Cardiac septum (tissue), 1 donor: ENCODE data around the gene VLDLR. TPM values are rescaled to one million over a fixed set of nuclear protein-coding genes. Genes with fewer than 3 reads are reported as not detected.

Source experiments
- DNase-seq: peaks from one replicate; pipeline ENCODE4 v3.0.0-alpha.2; 2020; ENCODE audit warnings: low spot score
- intact Hi-C: fragments of 100-400 bp; cut with DNase I; formaldehyde crosslinking; loops from one replicate; pipeline ENCODE4 v1.14.0; 2022
- total RNA-seq: library from RNA; stranded (reverse); fragmentation: NEBNext Ultra II Directional; extraction: Animal tissue kit (Norgen Biotek cat#: 25700); gene quantifications from one replicate; pipeline ENCODE4 v1.2.1, GENCODE V29; 2021
- donor health status: DM: no; HTN: no; CAD: no.

The VLDLR gene
- total RNA-seq, 1 donor from 2014 or later: 127 TPM

- intact Hi-C loops: no loop called here
- DNase-seq: no peak
Measured at GRCh38 chr9:2645569-2645968, 24.0 kb downstream of the VLDLR start.

- intact Hi-C loops: no loop called here
- DNase-seq: no peak
Measured at GRCh38 chr9:2655411-2655901, 33.9 kb downstream of the VLDLR start.

DNA sequence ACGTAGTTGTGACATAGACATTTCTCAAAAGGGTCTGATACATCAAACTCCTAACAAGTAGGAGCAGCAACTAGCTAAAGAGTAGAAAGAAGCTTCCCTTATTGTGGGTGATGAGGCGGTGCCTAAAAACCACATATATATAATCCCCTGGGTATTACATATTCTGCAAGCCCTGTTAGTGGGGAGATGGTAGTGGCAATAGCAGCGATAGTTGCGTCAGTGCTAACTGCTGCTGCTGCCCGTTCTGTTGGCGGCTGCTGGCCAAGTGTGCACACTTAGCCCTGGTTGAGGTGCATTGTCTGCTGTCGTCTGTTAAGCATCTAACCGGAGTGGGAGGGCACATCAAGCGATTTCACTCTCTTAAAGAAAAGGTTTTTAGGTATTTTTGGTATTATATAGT lies 35.8 kb downstream of the VLDLR start:
- DNase-seq: no peak
- intact Hi-C loops: no loop called here

DNA sequence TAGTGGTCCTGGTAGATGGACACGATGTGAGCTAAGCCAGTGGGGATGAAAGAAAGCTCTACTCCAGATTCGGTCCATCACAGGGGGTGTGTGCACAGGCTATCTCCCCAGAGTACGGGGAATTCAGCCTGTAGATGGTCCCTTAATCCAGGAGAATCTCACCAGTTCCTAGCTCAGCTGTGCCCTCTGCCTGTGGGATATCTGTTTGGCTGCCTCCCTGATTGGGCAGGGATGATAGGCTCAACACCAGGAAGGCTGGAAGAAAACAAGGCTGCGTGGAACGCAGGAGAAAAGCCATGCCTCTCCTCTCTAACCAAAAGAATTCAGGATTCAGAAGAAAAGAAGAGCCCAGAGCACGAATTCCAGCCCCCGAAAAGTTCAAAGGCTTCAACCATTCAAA lies 40.9 kb downstream of the VLDLR start:
- intact Hi-C loops: loop anchor here (5.0 to 10.0 kb wide), 2 partner anchors 65 to 318 kb away; no protein-coding TSS in a partner anchor
- DNase-seq: no peak

- no peak for DNase-seq
- intact Hi-C loops: loop anchor here (5.0 to 10.0 kb wide), 2 partner anchors 64 to 319 kb away; no protein-coding TSS in a partner anchor
Measured at GRCh38 chr9:2663461-2664173, 42.0 kb downstream of the VLDLR start.

DNA sequence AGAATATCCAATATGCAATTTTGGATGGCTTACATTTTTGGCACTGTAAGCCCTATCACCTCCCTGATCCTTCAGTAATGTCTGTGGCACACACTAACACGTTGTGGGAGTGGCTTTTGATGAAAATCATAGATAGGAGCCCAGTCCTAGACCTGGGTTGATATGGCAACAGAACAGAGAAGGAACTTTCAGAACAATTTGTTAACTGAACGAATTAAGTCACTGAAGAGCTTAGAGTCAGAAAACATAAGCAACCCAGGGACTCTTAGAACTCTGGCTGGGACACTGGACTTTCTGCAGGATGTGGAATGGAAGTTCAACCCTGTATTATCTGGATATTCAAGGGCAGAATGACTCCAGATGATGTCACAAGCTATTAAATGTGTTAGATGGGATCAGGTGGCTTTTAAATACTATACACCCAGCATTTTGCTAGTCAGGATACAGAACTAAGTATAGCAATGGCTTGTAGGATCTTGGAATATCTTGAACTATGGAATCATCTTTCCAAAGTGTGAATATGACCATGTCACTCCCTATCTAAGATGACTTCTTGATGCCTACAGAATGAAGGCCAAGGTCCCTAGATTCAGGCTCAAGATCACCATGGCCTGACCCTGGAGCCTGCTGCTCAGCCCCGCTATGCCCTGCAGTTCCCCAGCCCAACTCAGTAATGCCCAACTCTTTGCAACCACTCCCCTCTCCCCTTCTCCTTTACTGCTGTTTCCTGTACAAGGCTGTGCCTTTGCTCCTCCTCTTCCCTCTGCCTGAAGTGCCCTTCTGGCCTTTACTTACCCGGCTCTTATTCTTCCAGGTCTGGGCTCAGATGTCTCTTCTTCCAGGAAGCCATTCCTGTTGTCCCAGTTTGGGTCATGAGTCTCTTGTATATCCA lies 42.8 kb downstream of the VLDLR start:
- intact Hi-C loops: loop anchor here (5.0 to 10.0 kb wide), 2 partner anchors 63 to 320 kb away; no protein-coding TSS in a partner anchor

DNA sequence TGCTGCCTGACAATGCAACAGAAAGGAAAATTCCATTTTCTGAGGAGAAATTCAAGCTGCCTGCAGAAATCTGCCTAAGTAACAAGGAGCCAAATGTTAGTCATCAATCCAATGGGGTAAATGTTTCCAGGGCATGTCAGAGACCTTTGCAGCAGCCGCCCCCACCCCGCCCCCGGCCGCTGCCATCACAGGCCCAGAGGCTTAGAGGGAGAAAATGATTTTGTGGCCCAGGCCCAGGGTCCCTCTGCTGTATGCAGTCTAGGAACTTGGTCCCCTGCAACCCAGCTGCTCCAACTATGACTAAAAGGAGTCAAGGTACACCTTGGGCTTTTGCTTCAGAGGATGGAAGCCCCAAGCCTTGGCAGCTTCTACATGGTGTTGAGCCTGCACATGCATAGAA lies 45.0 kb downstream of the VLDLR start:
- intact Hi-C loops: loop anchor here (10.0 kb wide), 1 partner anchor 322 kb away; no protein-coding TSS in a partner anchor
- DNase-seq: no peak

More for the DNA sequence above, 42.8 kb downstream of the VLDLR start:
- no peak for DNase-seq

GRCh38 chr9:2673161-2673560 lies 51.6 kb downstream of the VLDLR start:
- DNase-seq: no peak
- intact Hi-C loops: no loop called here

- intact Hi-C loops: no loop called here
- DNase-seq: no peak
Measured at GRCh38 chr9:2674141-2674824, 52.7 kb downstream of the VLDLR start.

- intact Hi-C loops: no loop called here
Measured at GRCh38 chr9:2675834-2676233, 54.2 kb downstream of the VLDLR start.

DNA sequence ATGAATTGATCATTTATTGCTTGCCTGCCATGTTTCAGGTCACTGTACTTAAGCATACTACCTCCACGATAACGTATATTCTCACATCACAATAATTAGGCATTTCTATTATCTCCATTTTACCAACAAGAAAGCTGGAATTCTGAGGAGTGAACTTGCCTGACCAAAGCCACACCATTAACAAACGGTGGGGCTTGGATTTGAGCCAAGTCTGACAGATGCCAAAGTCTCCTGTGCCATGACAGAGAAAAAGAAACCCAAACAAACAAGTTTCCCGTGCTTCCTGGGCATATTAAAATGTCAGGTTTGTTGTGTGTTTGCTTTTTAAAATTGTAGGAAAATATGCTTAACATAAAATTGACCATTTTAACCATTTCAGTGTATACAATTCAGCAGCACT lies 54.9 kb downstream of the VLDLR start:
- DNase-seq: no peak
- intact Hi-C loops: no loop called here

More at GRCh38 chr9:2675834-2676233, 54.2 kb downstream of the VLDLR start:
- DNase-seq: no peak

DNA sequence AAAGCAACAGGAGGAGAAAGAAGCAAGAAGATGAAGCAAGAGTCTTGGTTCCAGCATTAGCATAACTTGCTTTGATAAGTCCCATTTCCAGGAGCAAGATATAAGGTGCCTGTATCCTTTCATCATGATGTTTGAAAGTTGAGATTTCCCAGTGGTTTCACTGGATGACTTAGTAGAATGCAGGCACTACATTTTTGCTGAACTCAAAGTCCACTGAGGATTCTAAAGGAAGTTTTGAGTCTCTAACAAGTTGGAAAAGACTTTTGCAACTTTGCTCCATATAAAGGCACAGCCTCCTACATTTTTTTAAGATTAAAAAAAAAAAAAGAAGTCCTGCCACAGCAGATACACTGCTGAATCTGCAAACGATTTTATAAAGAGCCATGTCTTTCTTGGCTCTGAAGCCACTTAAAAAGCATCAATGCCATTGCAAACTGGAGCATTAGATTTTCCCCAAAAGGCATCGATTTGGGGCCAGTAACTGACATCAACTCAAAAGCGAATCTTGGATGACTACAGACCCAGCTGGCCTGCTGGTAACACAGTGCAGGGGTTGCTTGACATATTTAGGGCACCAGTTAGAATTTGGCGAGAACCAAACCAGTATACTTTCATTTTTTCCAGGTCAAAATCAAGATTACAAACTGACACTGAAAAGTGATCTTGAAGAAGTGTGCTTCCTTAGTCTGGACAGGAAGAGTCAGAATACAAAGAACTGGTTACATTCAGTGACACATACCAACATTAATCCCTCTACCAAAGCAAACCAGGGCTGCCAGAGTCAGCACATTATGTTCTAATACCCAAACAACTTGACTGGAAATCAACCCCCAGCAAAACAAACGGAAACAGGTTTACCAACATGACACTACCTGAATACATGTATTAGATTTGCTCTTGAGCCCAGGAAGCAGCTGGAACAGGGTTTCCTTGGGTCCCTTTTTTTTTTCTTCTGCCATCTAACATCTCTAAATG lies 56.6 kb downstream of the VLDLR start:
- intact Hi-C loops: no loop called here

GRCh38 chr9:2679011-2679410 lies 57.4 kb downstream of the VLDLR start:
- intact Hi-C loops: no loop called here
- no peak for DNase-seq

More for the DNA sequence above, 56.6 kb downstream of the VLDLR start:
- DNase-seq: no peak

GRCh38 chr9:2681981-2682380 lies 60.4 kb downstream of the VLDLR start:
- intact Hi-C loops: no loop called here
- DNase-seq: no peak

DNA sequence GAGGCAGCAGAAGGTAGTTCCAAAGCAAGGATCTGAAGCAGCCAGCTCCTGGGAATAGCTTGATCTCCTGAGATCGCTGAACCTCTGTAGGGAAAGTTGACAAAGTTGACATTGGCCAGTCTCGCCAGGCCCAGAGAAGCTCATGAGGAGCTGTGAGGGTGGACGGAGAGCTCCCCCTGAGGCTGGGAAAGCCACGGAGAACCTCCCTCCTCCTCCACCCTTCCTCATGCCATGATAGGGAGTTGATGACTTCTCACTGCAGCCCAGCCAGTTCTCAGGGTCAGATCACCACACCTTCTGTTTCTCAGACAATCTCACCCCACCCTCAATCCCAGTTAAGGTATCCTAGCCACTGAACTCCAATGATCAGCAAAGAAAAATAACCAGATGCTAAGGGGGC lies 65.3 kb downstream of the VLDLR start:
- intact Hi-C loops: no loop called here
- no peak for DNase-seq

- intact Hi-C loops: no loop called here
- DNase-seq: no peak
Measured at GRCh38 chr9:2688636-2689035, 67.0 kb downstream of the VLDLR start.

DNA sequence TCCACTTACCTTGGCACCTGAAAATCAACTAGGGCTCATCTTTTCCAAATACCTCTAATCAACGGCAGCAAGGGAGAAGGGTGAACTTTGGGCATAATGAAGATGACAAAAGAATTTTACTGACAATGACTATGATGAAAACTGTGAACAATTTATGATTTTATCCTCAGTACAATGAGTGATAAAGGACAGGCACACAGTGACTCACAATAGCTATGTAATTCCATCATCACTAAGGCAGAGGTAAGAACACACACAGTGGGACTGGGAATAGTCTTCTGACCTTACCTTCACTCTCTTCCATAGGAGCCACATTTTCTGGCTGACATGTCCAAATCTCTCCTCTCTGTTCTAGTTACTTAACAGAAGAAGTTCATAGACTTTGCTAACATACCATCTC lies 69.6 kb downstream of the VLDLR start:
- DNase-seq: no peak
- intact Hi-C loops: no loop called here

GRCh38 chr9:2691626-2692025 lies 70.0 kb downstream of the VLDLR start:
- no peak for DNase-seq
- intact Hi-C loops: no loop called here

DNA sequence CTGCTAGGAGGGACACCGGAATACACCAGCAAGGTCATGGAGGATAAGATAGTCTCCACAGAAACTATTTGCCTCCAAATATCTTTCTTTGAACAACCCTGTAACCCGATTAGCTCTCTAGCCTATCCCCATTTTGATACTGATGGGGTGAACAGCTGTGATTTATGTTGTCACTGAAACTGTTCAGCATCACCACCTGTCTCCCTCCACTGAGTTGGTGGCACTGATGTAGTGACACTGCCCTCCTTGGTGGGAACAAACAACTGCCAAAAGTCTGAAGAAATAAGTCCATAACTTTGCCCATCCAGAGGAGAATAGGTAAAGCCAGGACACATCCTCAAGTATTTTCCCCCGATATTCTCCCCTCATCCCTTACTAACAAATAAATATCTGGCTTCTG lies 71.5 kb downstream of the VLDLR start:
- DNase-seq: no peak
- intact Hi-C loops: no loop called here
